ENCODE results near the gene CRTAC1. TPM values are rescaled to one million over a fixed set of nuclear protein-coding genes. Genes with fewer than 3 reads are reported as not detected.

CRTAC1 gene
- polyA plus RNA-seq, 1 donor (not counting 4 experiments of a cell fraction or from before 2014, with no cell fraction given) = not detected

DNA sequence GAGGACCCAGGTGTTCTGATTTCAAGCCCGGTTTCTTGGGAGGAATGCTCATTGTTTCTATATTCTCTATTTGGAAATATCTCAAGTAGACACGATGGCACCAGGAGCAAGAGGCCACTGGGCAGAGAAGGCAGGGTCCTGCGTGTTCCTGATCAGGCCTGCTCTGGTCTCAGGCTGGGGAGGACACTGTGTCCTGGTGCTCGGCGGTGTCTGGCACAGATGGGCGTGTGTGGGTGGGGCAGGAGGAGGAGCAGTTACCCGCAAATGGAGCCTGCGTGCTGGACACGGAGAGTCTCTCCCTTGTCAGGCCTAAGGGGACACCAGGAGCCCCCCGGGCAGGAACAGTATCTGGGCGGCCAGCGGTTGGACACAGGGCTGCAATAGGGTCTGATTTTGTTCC is 206.7 kb downstream of the CRTAC1 start:
- dilution Hi-C loops (cut with MboI; ENCODE audit: extremely low pct_ligation_motif_present, low sequenced_read_pairs) = no loop called here
- Histone ChIP-seq H4K20me1 (ENCODE audit: control insufficient read depth, extremely low read depth, insufficient read depth, low read length) (no peaks in the 10 kb centered on the region), H3K27ac (ENCODE audit: control insufficient read depth, insufficient read depth, low read length) (no peak overlapping the region), H3K36me3 (ENCODE audit: control insufficient read depth in 2 of 2, extremely low read depth in 1 of 2, insufficient read depth in 2 of 2, low read length in 2 of 2) (no peaks in the 10 kb centered on the region), H3K4me3 (ENCODE audit: control insufficient read depth in 2 of 3, extremely low read depth in 1 of 3, insufficient read depth in 2 of 3, low read depth in 1 of 3, low read length in 3 of 3) (no peak overlapping the region), H2AFZ (ENCODE audit: control insufficient read depth, low read length) (no peak overlapping the region), H3K79me2 (ENCODE audit: control insufficient read depth, insufficient read depth, low read length) (no peaks in the 10 kb centered on the region), H3K4me2 (ENCODE audit: control insufficient read depth, extremely low read depth, insufficient read depth, low read depth, low read length) (no peak overlapping the region), H3K4me1 (ENCODE audit: control insufficient read depth, extremely low read depth, insufficient read depth, low read length) (peaks cover 26% of the 10 kb centered on the region), H3K9ac (ENCODE audit: control insufficient read depth, extremely low read depth, insufficient read depth, low read length) (no peak overlapping the region), H3K9me1 (ENCODE audit: control insufficient read depth, extremely low read depth, insufficient read depth, low read length) (no peaks in the 10 kb centered on the region), H3K27me3 (ENCODE audit: control insufficient read depth, extremely low read depth, insufficient read depth, low read length) (no peaks in the 10 kb centered on the region), H3K9me3 (ENCODE audit: control insufficient read depth, low read depth, low read length) (no peaks in the 10 kb centered on the region)
- no peak for DNase-seq (ENCODE audit: low read depth, low spot score)
- FAIRE-seq = no peak
- TF ChIP-seq EZH2 (IDR thresholded peaks at IDR 0.05; ENCODE audit: low read length) = no peak
- TF ChIP-seq, protein P1, sequence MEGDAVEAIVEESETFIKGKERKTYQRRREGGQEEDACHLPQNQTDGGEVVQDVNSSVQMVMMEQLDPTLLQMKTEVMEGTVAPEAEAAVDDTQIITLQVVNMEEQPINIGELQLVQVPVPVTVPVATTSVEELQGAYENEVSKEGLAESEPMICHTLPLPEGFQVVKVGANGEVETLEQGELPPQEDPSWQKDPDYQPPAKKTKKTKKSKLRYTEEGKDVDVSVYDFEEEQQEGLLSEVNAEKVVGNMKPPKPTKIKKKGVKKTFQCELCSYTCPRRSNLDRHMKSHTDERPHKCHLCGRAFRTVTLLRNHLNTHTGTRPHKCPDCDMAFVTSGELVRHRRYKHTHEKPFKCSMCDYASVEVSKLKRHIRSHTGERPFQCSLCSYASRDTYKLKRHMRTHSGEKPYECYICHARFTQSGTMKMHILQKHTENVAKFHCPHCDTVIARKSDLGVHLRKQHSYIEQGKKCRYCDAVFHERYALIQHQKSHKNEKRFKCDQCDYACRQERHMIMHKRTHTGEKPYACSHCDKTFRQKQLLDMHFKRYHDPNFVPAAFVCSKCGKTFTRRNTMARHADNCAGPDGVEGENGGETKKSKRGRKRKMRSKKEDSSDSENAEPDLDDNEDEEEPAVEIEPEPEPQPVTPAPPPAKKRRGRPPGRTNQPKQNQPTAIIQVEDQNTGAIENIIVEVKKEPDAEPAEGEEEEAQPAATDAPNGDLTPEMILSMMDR (optimal IDR thresholded peaks at IDR 0.05 in 1 of 3, IDR thresholded peaks at IDR 0.05 in 1 of 3, conservative IDR thresholded peaks at IDR 0.05 in 1 of 3; ENCODE audit: extremely low read depth in 1 of 3, insufficient read depth in 2 of 3, low read length in 3 of 3) = no peak

DNA sequence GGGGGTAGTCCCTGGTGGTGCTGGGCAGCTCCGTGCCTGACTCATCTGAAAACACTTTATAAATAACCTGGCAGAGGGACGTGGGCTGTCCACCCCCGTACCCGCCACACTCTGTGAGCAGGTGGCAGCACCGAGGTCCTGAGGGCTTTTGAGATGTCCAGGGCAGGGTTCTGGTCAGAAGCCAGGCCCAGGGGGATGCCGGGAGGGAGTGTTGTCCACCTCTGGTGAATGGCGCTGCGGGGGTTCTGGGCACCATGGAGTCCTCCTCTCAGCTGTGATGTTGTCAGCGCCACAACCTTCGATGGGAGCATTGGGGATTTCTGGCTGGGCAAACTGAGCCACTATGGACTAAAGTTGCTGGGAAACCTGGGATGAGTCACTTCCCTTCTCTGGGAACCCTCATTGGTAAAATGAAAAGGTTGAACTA is 208.1 kb downstream of the CRTAC1 start:
- FAIRE-seq = peak; percentile 78
- no peaks in the 10 kb centered on the region for H3K79me2 ChIP-seq (ENCODE audit: control insufficient read depth, insufficient read depth, low read length)
- no peaks in the 10 kb centered on the region for H3K9me1 ChIP-seq (ENCODE audit: control insufficient read depth, extremely low read depth, insufficient read depth, low read length)
- peak overlapping the region; percentile 66 for H3K4me2 ChIP-seq (ENCODE audit: control insufficient read depth, extremely low read depth, insufficient read depth, low read depth, low read length)
- H3K36me3 ChIP-seq (ENCODE audit: control insufficient read depth in 2 of 2, extremely low read depth in 1 of 2, insufficient read depth in 2 of 2, low read length in 2 of 2) = no peaks in the 10 kb centered on the region
- dilution Hi-C loops (cut with MboI; ENCODE audit: extremely low pct_ligation_motif_present, low sequenced_read_pairs) = no loop called here
- H3K9me3 ChIP-seq (ENCODE audit: control insufficient read depth, low read depth, low read length) = no peaks in the 10 kb centered on the region
- no peak overlapping the region for H3K9ac ChIP-seq (ENCODE audit: control insufficient read depth, extremely low read depth, insufficient read depth, low read length)
- H3K27ac ChIP-seq (ENCODE audit: control insufficient read depth, insufficient read depth, low read length) = no peak overlapping the region
- no peak overlapping the region for H3K4me3 ChIP-seq (ENCODE audit: control insufficient read depth in 2 of 3, extremely low read depth in 1 of 3, insufficient read depth in 2 of 3, low read depth in 1 of 3, low read length in 3 of 3)
- no peak for TF ChIP-seq EZH2 (IDR thresholded peaks at IDR 0.05; ENCODE audit: low read length)
- TF ChIP-seq, protein P1 (optimal IDR thresholded peaks at IDR 0.05 in 1 of 3, IDR thresholded peaks at IDR 0.05 in 1 of 3, conservative IDR thresholded peaks at IDR 0.05 in 1 of 3; ENCODE audit: extremely low read depth in 1 of 3, insufficient read depth in 2 of 3, low read length in 3 of 3) = no peak
- no peaks in the 10 kb centered on the region for H3K27me3 ChIP-seq (ENCODE audit: control insufficient read depth, extremely low read depth, insufficient read depth, low read length)
- no peaks in the 10 kb centered on the region for H4K20me1 ChIP-seq (ENCODE audit: control insufficient read depth, extremely low read depth, insufficient read depth, low read length)
- no peak overlapping the region for H2AFZ ChIP-seq (ENCODE audit: control insufficient read depth, low read length)
- no peak for DNase-seq (ENCODE audit: low read depth, low spot score)
- H3K4me1 ChIP-seq (ENCODE audit: control insufficient read depth, extremely low read depth, insufficient read depth, low read length) = peaks cover 16% of the 10 kb centered on the region

Measured in keratinocyte (primary cell).